ENCODE data around the gene SERINC3. TPM values are rescaled to one million over a fixed set of nuclear protein-coding genes. Genes with fewer than 3 reads are reported as not detected.

Gene SERINC3
- total RNA-seq, 1 donor from 2014 or later, result 94.3 TPM

DNA sequence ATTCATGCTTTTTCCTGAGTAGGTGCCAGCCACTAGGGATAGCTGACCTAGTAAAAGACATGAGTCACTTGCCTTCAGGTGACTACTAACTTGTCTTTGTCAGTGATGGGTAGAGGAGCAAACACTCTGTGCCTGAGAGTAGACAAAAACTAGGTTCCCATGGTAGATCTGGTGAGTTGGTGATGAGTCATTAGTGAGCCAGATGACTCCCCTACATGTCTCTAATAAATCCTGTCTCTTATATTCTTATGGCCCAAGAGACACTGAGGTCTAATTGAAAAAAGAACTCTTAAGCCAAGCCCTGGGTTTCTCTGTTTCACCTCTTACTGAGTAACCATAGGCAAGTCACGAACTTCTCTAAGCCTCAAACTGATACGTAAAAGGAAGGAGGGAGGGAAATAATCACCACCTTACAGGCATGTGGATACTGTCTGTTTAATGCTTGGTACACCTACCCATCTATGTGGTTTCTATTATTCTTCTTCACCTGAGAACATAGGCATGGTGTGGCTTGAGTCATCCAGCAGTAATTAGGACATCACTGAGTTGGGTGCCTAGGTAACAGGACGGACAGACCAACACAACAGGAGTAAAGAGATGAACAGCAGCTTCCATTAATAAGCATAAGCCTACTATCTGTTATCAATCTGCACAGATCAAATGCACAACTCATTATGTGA is 25.9 kb downstream of the SERINC3 start:
- Mint-ChIP-seq H3K9me3 (ENCODE audit: unreplicated experiment) (peaks cover 2% of the 10 kb centered on the region), H3K4me3 (ENCODE audit: unreplicated experiment) (no peak overlapping the region), H3K27ac (ENCODE audit: unreplicated experiment) (peak overlapping the region; percentile 97), H3K36me3 (ENCODE audit: low read depth, unreplicated experiment) (peaks cover 13% of the 10 kb centered on the region), H3K27me3 (ENCODE audit: low read depth, unreplicated experiment) (no peaks in the 10 kb centered on the region), H3K4me1 (ENCODE audit: low read depth, unreplicated experiment) (peaks cover 45% of the 10 kb centered on the region)
- H3K36me3 ChIP-seq (ENCODE audit: insufficient read depth, low read length), result peaks cover 15% of the 10 kb centered on the region
- peak overlapping the region; percentile 64 for H3K4me2 ChIP-seq (ENCODE audit: low read length)
- H3K9ac ChIP-seq (ENCODE audit: low read length), result peak overlapping the region; percentile 77
- peaks cover 51% of the 10 kb centered on the region for H3K4me1 ChIP-seq (ENCODE audit: insufficient read depth, low read length)
- H3K27me3 ChIP-seq (ENCODE audit: insufficient read depth, low read length), result no peaks in the 10 kb centered on the region
- DNase-seq (ENCODE audit: low read depth) (peak; percentile 98), FAIRE-seq (peak; percentile 26)
- peak overlapping the region; percentile 98 for H3K27ac ChIP-seq (ENCODE audit: low read depth, low read length)
- no peak for TF ChIP-seq CTCF (IDR thresholded peaks at IDR 0.05; ENCODE audit: insufficient read depth, low read depth, low read length)
- H3K9me3 ChIP-seq (ENCODE audit: insufficient read depth, low read depth, low read length), result no peaks in the 10 kb centered on the region
- H3K79me2 ChIP-seq (ENCODE audit: insufficient read depth, low read length), result peaks cover 1% of the 10 kb centered on the region
- H2AFZ ChIP-seq (ENCODE audit: low read depth, low read length), result no peak overlapping the region
- H4K20me1 ChIP-seq (ENCODE audit: insufficient read depth, low read length), result peaks cover 2% of the 10 kb centered on the region
- H3K4me3 ChIP-seq (ENCODE audit: insufficient read depth, low read depth, low read length), result no peak overlapping the region

- H3K27ac ChIP-seq (ENCODE audit: low read depth, low read length), result peak overlapping the region; percentile 98
- Mint-ChIP-seq H3K9me3 (ENCODE audit: unreplicated experiment) (no peaks in the 10 kb centered on the region), H3K4me3 (ENCODE audit: unreplicated experiment) (no peak overlapping the region), H3K4me1 (ENCODE audit: low read depth, unreplicated experiment) (peaks cover 41% of the 10 kb centered on the region), H3K27me3 (ENCODE audit: low read depth, unreplicated experiment) (no peaks in the 10 kb centered on the region), H3K27ac (ENCODE audit: unreplicated experiment) (peak overlapping the region; percentile 97), H3K36me3 (ENCODE audit: low read depth, unreplicated experiment) (peaks cover 12% of the 10 kb centered on the region)
- no peak for TF ChIP-seq EZH2 (IDR thresholded peaks at IDR 0.05; ENCODE audit: insufficient read depth, low read length)
- TF ChIP-seq CTCF (IDR thresholded peaks at IDR 0.05; ENCODE audit: insufficient read depth, low read depth, low read length), result no peak
- peak overlapping the region; percentile 45 for H3K4me2 ChIP-seq (ENCODE audit: low read length)
- peak overlapping the region; percentile 77 for H3K9ac ChIP-seq (ENCODE audit: low read length)
- H3K27me3 ChIP-seq (ENCODE audit: insufficient read depth, low read length), result no peaks in the 10 kb centered on the region
- DNase-seq (ENCODE audit: low read depth), result peak; percentile 72
- H2AFZ ChIP-seq (ENCODE audit: low read depth, low read length), result no peak overlapping the region
- no peak overlapping the region for H3K4me3 ChIP-seq (ENCODE audit: insufficient read depth, low read depth, low read length)
- peaks cover 50% of the 10 kb centered on the region for H3K4me1 ChIP-seq (ENCODE audit: insufficient read depth, low read length)
- no peaks in the 10 kb centered on the region for H3K9me3 ChIP-seq (ENCODE audit: insufficient read depth, low read depth, low read length)
- peaks cover 11% of the 10 kb centered on the region for H3K36me3 ChIP-seq (ENCODE audit: insufficient read depth, low read length)
- H4K20me1 ChIP-seq (ENCODE audit: insufficient read depth, low read length), result no peaks in the 10 kb centered on the region
- no peaks in the 10 kb centered on the region for H3K79me2 ChIP-seq (ENCODE audit: insufficient read depth, low read length)
- no peak for FAIRE-seq
Measured at GRCh38 chr20:44495257-44495656, 26.6 kb downstream of the SERINC3 start.

DNA sequence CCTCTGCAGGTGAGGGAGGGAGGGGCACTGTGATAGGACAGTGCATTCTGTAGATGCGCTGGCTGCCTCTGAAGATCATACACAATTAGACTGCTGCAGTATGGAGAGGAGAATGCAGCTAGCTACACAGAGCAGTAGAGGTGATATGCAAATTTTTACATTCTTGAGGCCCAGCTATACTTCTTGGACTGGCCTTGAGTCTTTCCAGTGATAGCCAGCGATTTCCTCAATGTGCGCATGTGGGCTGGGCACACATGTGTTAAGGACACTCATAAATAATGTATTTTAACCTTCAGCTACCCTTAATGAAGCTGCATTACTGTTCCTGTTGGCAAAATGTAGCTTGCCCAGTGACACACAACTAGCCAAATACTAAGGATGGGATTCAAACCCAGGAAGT is 27.2 kb downstream of the SERINC3 start:
- TF ChIP-seq EZH2 (IDR thresholded peaks at IDR 0.05; ENCODE audit: insufficient read depth, low read length), result no peak
- Histone ChIP-seq H3K9ac (ENCODE audit: low read length) (peak overlapping the region; percentile 77), H2AFZ (ENCODE audit: low read depth, low read length) (no peak overlapping the region), H3K4me3 (ENCODE audit: insufficient read depth, low read depth, low read length) (no peak overlapping the region), H4K20me1 (ENCODE audit: insufficient read depth, low read length) (no peaks in the 10 kb centered on the region), H3K4me1 (ENCODE audit: insufficient read depth, low read length) (peaks cover 50% of the 10 kb centered on the region), H3K36me3 (ENCODE audit: insufficient read depth, low read length) (peaks cover 13% of the 10 kb centered on the region), H3K27ac (ENCODE audit: low read depth, low read length) (peak overlapping the region; percentile 98), H3K9me3 (ENCODE audit: insufficient read depth, low read depth, low read length) (no peaks in the 10 kb centered on the region), H3K4me2 (ENCODE audit: low read length) (peak overlapping the region; percentile 45), H3K79me2 (ENCODE audit: insufficient read depth, low read length) (no peaks in the 10 kb centered on the region), H3K27me3 (ENCODE audit: insufficient read depth, low read length) (no peaks in the 10 kb centered on the region)
- peaks cover 41% of the 10 kb centered on the region for H3K4me1 Mint-ChIP-seq (ENCODE audit: low read depth, unreplicated experiment)
- H3K9me3 Mint-ChIP-seq (ENCODE audit: unreplicated experiment), result no peaks in the 10 kb centered on the region
- H3K36me3 Mint-ChIP-seq (ENCODE audit: low read depth, unreplicated experiment), result peaks cover 14% of the 10 kb centered on the region
- FAIRE-seq, result no peak
- no peaks in the 10 kb centered on the region for H3K27me3 Mint-ChIP-seq (ENCODE audit: low read depth, unreplicated experiment)
- no peak for DNase-seq (ENCODE audit: low read depth)
- peak overlapping the region; percentile 97 for H3K27ac Mint-ChIP-seq (ENCODE audit: unreplicated experiment)
- H3K4me3 Mint-ChIP-seq (ENCODE audit: unreplicated experiment), result no peak overlapping the region

All from astrocyte (in vitro differentiated cells and primary cell).